22Rv1 (cell line): ENCODE measurements around the gene BCL11B.

Experiments
- ZFX ChIP-seq: fragments of 450-650 bp; IDR thresholded peaks from 2 replicates; pipeline ENCODE4 v1.6.1; 2017; ENCODE audit warnings: antibody characterized with exemption, borderline replicate concordance
- TF ChIP-seq, protein P1 (sequence below): fragments of 450-650 bp; IDR thresholded peaks from 2 replicates; pipeline ENCODE4 v1.5.1; 2017; ENCODE audit warnings: mild to moderate bottlenecking

DNA sequence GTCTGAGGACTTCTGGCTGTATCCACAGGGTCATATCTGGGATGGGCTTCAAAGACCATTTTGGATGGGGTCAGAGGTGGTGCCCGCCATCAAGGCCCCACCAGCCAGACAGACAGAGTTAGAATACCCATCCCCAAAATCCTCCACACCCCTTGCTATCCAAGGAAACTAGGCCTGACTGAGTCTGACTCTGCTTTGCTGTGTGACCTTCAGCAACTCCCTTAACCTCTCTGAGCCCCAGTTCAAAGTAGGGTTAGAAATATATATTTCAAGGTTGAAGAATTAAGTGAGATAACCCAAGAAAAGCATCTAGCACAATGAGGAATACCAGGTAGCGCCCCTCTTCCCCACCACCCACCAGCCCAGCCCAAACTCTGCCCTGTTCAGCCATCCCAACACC, 20.3 kb downstream of the BCL11B start:
- TF ChIP-seq, protein P1, sequence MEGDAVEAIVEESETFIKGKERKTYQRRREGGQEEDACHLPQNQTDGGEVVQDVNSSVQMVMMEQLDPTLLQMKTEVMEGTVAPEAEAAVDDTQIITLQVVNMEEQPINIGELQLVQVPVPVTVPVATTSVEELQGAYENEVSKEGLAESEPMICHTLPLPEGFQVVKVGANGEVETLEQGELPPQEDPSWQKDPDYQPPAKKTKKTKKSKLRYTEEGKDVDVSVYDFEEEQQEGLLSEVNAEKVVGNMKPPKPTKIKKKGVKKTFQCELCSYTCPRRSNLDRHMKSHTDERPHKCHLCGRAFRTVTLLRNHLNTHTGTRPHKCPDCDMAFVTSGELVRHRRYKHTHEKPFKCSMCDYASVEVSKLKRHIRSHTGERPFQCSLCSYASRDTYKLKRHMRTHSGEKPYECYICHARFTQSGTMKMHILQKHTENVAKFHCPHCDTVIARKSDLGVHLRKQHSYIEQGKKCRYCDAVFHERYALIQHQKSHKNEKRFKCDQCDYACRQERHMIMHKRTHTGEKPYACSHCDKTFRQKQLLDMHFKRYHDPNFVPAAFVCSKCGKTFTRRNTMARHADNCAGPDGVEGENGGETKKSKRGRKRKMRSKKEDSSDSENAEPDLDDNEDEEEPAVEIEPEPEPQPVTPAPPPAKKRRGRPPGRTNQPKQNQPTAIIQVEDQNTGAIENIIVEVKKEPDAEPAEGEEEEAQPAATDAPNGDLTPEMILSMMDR: no peak
- no peak for TF ChIP-seq ZFX
